HEK293 (cell line): ENCODE data around the gene EVL.

Source experiments
- CTCF ChIA-PET: fragments of 350-600 bp; formaldehyde crosslinking; extraction: SDS; loops from one replicate; lab custom pipeline; 2021; ENCODE audit warnings: antibody characterized with exemption; lab: Yijun Ruan, JAX
- POLR2A ChIA-PET: fragments of 300-600 bp; formaldehyde crosslinking; extraction: SDS; loops from one replicate; lab custom pipeline; 2020; ENCODE audit warnings: antibody characterized with exemption, inconsistent platforms; lab: Yijun Ruan, JAX
- H3K27ac ChIP-seq: fragments of 200-500 bp; sonication (Bioruptor generic); 2 replicates; pipeline ENCODE4 v1.5.1; 2014; ENCODE audit warnings: low read depth, low read length, control low read depth, inconsistent platforms; ENCODE audit errors: extremely low read depth
- H3K36me3 ChIP-seq, 2 experiments: fragments of 200-500 bp in 1 of 2; sonication (Bioruptor generic) in 1 of 2; 1 replicate in 1 of 2; 2 replicates in 1 of 2; pipeline ENCODE4 v1.5.1; 2014 to 2017; ENCODE audit warnings: inconsistent platforms in 2 of 2, low read length in 2 of 2; ENCODE audit not compliant: control insufficient read depth in 2 of 2, insufficient read depth in 1 of 2
- H3K4me1 ChIP-seq: fragments of 200-500 bp; sonication (Bioruptor generic); 2 replicates; pipeline ENCODE4 v1.5.1; 2014; ENCODE audit warnings: mild to moderate bottlenecking, low read length, inconsistent platforms; ENCODE audit not compliant: control insufficient read depth, insufficient read depth
- H3K4me3 ChIP-seq: 2 replicates; pipeline ENCODE4 v1.5.1; 2011; ENCODE audit warnings: low read depth, mild to moderate bottlenecking, control low read depth, low read length, moderate library complexity
- H3K9me3 ChIP-seq: fragments of 200-500 bp; sonication (Bioruptor generic); 2 replicates; pipeline ENCODE4 v1.5.1; 2014; ENCODE audit warnings: low read depth, low read length, inconsistent platforms; ENCODE audit not compliant: control insufficient read depth, insufficient read depth
- GLI2 ChIP-seq: fragments of 450-650 bp; formaldehyde crosslinking; IDR thresholded peaks from 2 replicates; pipeline ENCODE4; 2017; ENCODE audit warnings: missing biosample characterization, missing genetic modification characterization, low read depth, borderline replicate concordance
- KLF7 ChIP-seq: fragments of 450-650 bp; formaldehyde crosslinking; IDR thresholded peaks from 2 replicates; pipeline ENCODE4 v1.5.1; 2016; ENCODE audit warnings: missing biosample characterization, missing genetic modification characterization, borderline replicate concordance
- ZBTB17 ChIP-seq: fragments of 450-650 bp; formaldehyde crosslinking; IDR thresholded peaks from 2 replicates; pipeline ENCODE4 v1.5.1; 2016; ENCODE audit warnings: missing biosample characterization, missing genetic modification characterization
- ZFP69B ChIP-seq: fragments of 450-650 bp; formaldehyde crosslinking; IDR thresholded peaks from 2 replicates; pipeline ENCODE4 v1.5.1; 2016; ENCODE audit warnings: missing biosample characterization, missing genetic modification characterization
- ZNF10 ChIP-seq: fragments of 450-650 bp; formaldehyde crosslinking; IDR thresholded peaks from 2 replicates; pipeline ENCODE4 v1.5.1; 2017; ENCODE audit warnings: missing biosample characterization, missing genetic modification characterization
- ZNF202 ChIP-seq: fragments of 450-650 bp; formaldehyde crosslinking; IDR thresholded peaks from 2 replicates; pipeline ENCODE4 v1.5.1; 2016; ENCODE audit warnings: missing biosample characterization, missing genetic modification characterization, borderline replicate concordance
- ZNF24 ChIP-seq: fragments of 450-650 bp; formaldehyde crosslinking; IDR thresholded peaks from 2 replicates; pipeline ENCODE4 v1.5.1; 2016; ENCODE audit warnings: missing biosample characterization, missing genetic modification characterization
- ZNF292 ChIP-seq: fragments of 450-650 bp; formaldehyde crosslinking; IDR thresholded peaks from 2 replicates; pipeline ENCODE4 v1.5.1; 2016; ENCODE audit warnings: low read depth, missing biosample characterization, missing genetic modification characterization, borderline replicate concordance
- ZNF324 ChIP-seq: fragments of 450-650 bp; formaldehyde crosslinking; IDR thresholded peaks from 2 replicates; pipeline ENCODE4 v1.5.1; 2016; ENCODE audit warnings: missing biosample characterization, missing genetic modification characterization
- ZNF544 ChIP-seq: fragments of 450-650 bp; formaldehyde crosslinking; IDR thresholded peaks from 2 replicates; pipeline ENCODE4 v1.5.0; 2017; ENCODE audit warnings: missing biosample characterization, missing genetic modification characterization
- ZNF600 ChIP-seq: fragments of 450-650 bp; formaldehyde crosslinking; IDR thresholded peaks from 2 replicates; pipeline ENCODE4 v1.5.1; 2016; ENCODE audit warnings: missing biosample characterization, missing genetic modification characterization
- ZNF658 ChIP-seq: fragments of 450-650 bp; formaldehyde crosslinking; IDR thresholded peaks from 2 replicates; pipeline ENCODE4; 2016; ENCODE audit warnings: missing biosample characterization, missing genetic modification characterization
- ZNF777 ChIP-seq: fragments of 450-650 bp; formaldehyde crosslinking; IDR thresholded peaks from 2 replicates; pipeline ENCODE4 v1.5.1; 2017; ENCODE audit warnings: missing biosample characterization, missing genetic modification characterization, borderline replicate concordance
- ZNF837 ChIP-seq: fragments of 450-650 bp; formaldehyde crosslinking; IDR thresholded peaks from 2 replicates; pipeline ENCODE4 v1.5.1; 2016; ENCODE audit warnings: missing biosample characterization, missing genetic modification characterization
- TF ChIP-seq, protein P1 (sequence below): fragments of 450-650 bp; formaldehyde crosslinking; optimal IDR thresholded peaks from 2 replicates; pipeline ENCODE3; 2016; ENCODE audit warnings: missing biosample characterization, mild to moderate bottlenecking, missing genetic modification characterization
- TF ChIP-seq, protein P2 (sequence below): fragments of 450-650 bp; formaldehyde crosslinking; IDR thresholded peaks from 2 replicates; pipeline ENCODE4 v1.5.1; 2016; ENCODE audit warnings: missing biosample characterization, missing genetic modification characterization
- TF ChIP-seq, protein P3 (sequence below): IDR thresholded peaks from 2 replicates; pipeline ENCODE4 v1.6.1; 2011; ENCODE audit warnings: mild to moderate bottlenecking, low read depth, low read length, borderline replicate concordance
- TF ChIP-seq, protein P4 (sequence below): fragments of 450-650 bp; formaldehyde crosslinking; IDR thresholded peaks from 2 replicates; pipeline ENCODE4 v1.5.1; 2016; ENCODE audit warnings: missing biosample characterization, missing genetic modification characterization

Gene EVL

DNA sequence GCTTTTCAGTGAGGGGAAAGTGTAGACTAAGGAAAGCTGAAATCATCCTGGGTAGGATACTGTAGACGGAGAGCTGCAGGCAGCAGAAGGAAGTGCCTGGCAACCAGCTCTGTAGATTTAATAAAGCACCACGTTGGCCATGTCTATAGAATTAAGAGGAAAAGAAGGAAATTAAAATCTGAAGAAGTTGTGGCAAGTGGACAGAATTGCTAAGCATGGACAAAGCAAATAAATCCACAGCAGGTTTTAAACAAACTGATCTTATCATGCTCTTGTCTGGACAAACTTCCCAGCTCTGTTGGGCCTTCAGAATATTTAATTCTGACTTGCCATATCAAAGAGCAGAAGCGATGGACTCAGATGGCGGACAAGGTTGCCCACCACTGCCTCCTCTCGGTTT lies 27.2 kb upstream of the EVL start:
- peaks cover 29% of the 10 kb centered on the region for H3K4me1 ChIP-seq
- POLR2A ChIA-PET, result interaction anchor here (0.9 kb wide), 1 partner anchor 9 kb away, joined by 4 read pairs; no protein-coding TSS in a partner anchor
- CTCF ChIA-PET, result interaction anchor here (0.5 to 1.6 kb wide), 3 partner anchors 39 to 56 kb away, joined by 3 to 7 read pairs (median 5); no protein-coding TSS in a partner anchor
- H3K36me3 ChIP-seq, result no peaks in the 10 kb centered on the region
- no peak overlapping the region for H3K4me3 ChIP-seq
- no peak overlapping the region for H3K27ac ChIP-seq
- H3K9me3 ChIP-seq, result no peaks in the 10 kb centered on the region
- no peak for TF ChIP-seq ZNF10 (tag by site-specific recombination)
- TF ChIP-seq ZNF600 (tag by site-specific recombination), result no peak
- no peak for TF ChIP-seq ZNF544 (tag by site-specific recombination)
- no peak for TF ChIP-seq GLI2
- no peak for TF ChIP-seq ZNF324 (tag by site-specific recombination)
- TF ChIP-seq ZNF658 (tag by site-specific recombination), result no peak
- TF ChIP-seq, protein P1, sequence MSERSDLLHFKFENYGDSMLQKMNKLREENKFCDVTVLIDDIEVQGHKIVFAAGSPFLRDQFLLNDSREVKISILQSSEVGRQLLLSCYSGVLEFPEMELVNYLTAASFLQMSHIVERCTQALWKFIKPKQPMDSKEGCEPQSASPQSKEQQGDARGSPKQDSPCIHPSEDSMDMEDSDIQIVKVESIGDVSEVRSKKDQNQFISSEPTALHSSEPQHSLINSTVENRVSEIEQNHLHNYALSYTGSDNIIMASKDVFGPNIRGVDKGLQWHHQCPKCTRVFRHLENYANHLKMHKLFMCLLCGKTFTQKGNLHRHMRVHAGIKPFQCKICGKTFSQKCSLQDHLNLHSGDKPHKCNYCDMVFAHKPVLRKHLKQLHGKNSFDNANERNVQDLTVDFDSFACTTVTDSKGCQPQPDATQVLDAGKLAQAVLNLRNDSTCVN (tag by site-specific recombination), result no peak
- TF ChIP-seq KLF7 (tag by site-specific recombination), result no peak

DNA sequence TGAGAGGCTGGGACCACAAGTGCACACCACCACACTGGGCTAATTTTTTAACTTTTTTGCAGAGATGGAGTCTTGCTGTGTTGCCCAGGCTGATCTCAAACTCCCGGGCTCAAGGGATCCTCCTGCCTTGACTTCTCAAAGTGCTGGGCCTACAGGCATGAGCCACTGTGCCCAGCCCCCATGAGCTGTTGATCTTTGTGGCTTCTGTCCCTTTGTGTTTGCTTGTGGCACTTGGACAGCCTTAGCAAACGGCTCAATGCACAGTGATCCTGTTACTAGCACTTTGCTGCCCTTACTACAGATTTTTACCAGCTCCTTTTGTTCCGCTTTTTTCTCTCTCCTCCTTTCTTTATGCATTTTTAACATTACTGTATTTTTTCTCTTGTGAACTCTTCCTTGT lies 25.3 kb upstream of the EVL start:
- TF ChIP-seq ZNF10 (tag by site-specific recombination) (no peak), ZNF777 (tag by site-specific recombination) (no peak), ZBTB17 (tag by site-specific recombination) (no peak), KLF7 (tag by site-specific recombination) (no peak), ZFP69B (tag by site-specific recombination) (no peak), ZNF837 (tag by site-specific recombination) (no peak), ZNF24 (tag by site-specific recombination) (no peak), ZNF292 (tag by site-specific recombination) (no peak), ZNF202 (tag by site-specific recombination) (no peak)
- TF ChIP-seq, protein P2, sequence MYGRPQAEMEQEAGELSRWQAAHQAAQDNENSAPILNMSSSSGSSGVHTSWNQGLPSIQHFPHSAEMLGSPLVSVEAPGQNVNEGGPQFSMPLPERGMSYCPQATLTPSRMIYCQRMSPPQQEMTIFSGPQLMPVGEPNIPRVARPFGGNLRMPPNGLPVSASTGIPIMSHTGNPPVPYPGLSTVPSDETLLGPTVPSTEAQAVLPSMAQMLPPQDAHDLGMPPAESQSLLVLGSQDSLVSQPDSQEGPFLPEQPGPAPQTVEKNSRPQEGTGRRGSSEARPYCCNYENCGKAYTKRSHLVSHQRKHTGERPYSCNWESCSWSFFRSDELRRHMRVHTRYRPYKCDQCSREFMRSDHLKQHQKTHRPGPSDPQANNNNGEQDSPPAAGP, result no peak
- TF ChIP-seq, protein P3, sequence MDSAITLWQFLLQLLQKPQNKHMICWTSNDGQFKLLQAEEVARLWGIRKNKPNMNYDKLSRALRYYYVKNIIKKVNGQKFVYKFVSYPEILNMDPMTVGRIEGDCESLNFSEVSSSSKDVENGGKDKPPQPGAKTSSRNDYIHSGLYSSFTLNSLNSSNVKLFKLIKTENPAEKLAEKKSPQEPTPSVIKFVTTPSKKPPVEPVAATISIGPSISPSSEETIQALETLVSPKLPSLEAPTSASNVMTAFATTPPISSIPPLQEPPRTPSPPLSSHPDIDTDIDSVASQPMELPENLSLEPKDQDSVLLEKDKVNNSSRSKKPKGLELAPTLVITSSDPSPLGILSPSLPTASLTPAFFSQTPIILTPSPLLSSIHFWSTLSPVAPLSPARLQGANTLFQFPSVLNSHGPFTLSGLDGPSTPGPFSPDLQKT, result no peak
- TF ChIP-seq, protein P4, sequence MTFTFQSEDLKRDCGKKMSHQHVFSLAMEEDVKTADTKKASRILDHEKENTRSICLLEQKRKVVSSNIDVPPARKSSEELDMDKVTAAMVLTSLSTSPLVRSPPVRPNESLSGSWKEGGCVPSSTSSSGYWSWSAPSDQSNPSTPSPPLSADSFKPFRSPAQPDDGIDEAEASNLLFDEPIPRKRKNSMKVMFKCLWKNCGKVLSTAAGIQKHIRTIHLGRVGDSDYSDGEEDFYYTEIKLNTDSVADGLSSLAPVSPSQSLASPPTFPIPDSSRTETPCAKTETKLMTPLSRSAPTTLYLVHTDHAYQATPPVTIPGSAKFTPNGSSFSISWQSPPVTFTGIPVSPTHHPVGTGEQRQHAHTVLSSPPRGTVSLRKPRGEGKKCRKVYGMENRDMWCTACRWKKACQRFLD (tag by site-specific recombination), result no peak
- POLR2A ChIA-PET, result no interaction called here
- H3K36me3 ChIP-seq, result no peaks in the 10 kb centered on the region
- H3K4me1 ChIP-seq, result peaks cover 17% of the 10 kb centered on the region
- no peak overlapping the region for H3K4me3 ChIP-seq
- H3K27ac ChIP-seq, result no peak overlapping the region
- CTCF ChIA-PET, result interaction anchor here (0.6 to 1.4 kb wide), 7 partner anchors 9 to 392 kb away, joined by 3 to 5 read pairs (median 4); no protein-coding TSS in a partner anchor
- H3K9me3 ChIP-seq, result no peaks in the 10 kb centered on the region
